ENCODE data around the gene PKDREJ. TPM values are rescaled to one million over a fixed set of nuclear protein-coding genes. Genes with fewer than 3 reads are reported as not detected.

The PKDREJ gene
- total RNA-seq, 1 donor from 2014 or later: not detected

DNA sequence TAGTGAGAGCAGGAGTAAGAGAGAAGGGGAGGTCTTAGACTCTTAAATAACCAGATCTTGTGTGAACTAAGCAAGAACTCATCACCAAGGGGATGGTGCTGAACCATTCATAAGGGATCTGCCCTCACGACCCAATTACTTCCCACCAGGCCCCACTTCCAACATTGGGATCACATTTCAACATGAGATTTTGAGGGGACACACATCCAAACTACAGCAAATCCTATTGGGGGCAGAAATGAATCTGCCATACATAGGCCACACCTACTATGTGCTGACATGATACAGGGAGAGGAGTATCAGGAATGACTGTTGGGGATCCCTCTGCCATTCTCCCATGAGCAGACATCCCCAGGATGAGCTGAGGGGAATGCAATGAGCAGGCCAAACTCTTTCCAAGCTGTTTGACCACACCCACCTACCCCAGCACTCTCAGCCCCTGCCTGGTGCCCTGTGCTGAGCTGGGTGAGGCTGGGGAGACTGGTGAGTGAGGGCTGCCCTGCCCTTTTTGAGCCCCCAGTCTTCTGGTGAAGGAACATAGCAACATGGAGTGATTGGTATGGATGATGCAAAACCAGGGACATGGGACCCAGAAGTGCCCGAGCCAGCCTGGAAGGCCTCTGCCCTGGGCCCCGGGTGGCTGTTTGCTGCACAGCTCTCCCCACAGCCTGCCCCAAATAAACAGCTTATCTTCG is 32.3 kb upstream of the PKDREJ start:
- no peak for DNase-seq (ENCODE audit: low read depth)
- Histone ChIP-seq H3K36me3 (ENCODE audit: control insufficient read depth, insufficient read depth, low read length) (no peaks in the 10 kb centered on the region), H3K4me3 (ENCODE audit: low read depth, low read length) (peak overlapping the region; percentile 68), H3K27me3 (ENCODE audit: control insufficient read depth, insufficient read depth, low read length) (no peaks in the 10 kb centered on the region)
- TF ChIP-seq, protein P1, sequence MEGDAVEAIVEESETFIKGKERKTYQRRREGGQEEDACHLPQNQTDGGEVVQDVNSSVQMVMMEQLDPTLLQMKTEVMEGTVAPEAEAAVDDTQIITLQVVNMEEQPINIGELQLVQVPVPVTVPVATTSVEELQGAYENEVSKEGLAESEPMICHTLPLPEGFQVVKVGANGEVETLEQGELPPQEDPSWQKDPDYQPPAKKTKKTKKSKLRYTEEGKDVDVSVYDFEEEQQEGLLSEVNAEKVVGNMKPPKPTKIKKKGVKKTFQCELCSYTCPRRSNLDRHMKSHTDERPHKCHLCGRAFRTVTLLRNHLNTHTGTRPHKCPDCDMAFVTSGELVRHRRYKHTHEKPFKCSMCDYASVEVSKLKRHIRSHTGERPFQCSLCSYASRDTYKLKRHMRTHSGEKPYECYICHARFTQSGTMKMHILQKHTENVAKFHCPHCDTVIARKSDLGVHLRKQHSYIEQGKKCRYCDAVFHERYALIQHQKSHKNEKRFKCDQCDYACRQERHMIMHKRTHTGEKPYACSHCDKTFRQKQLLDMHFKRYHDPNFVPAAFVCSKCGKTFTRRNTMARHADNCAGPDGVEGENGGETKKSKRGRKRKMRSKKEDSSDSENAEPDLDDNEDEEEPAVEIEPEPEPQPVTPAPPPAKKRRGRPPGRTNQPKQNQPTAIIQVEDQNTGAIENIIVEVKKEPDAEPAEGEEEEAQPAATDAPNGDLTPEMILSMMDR (IDR thresholded peaks at IDR 0.05; ENCODE audit: insufficient read depth, low read length, poor library complexity, severe bottlenecking): no peak

DNA sequence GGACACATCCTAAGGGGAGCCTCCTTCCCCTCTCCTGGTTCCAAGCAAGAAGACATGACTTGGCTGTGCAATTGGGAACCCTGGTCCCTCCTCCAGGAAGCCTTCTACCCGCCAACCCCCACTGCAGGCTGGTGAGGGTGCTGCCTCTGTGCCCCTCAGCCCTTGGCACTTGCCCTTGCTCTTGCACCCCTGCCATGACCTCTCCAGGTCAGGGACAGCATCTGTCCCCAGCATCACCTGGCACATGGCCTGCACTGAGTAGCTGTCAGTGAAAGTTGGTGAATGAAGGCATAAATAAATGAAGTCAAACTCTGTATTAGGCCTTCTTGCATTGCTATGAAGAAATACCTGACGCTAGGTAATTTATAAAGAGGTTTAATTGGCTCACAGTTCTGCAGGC is 31.6 kb upstream of the PKDREJ start:
- TF ChIP-seq, protein P1 (IDR thresholded peaks at IDR 0.05; ENCODE audit: insufficient read depth, low read length, poor library complexity, severe bottlenecking): no peak

DNA sequence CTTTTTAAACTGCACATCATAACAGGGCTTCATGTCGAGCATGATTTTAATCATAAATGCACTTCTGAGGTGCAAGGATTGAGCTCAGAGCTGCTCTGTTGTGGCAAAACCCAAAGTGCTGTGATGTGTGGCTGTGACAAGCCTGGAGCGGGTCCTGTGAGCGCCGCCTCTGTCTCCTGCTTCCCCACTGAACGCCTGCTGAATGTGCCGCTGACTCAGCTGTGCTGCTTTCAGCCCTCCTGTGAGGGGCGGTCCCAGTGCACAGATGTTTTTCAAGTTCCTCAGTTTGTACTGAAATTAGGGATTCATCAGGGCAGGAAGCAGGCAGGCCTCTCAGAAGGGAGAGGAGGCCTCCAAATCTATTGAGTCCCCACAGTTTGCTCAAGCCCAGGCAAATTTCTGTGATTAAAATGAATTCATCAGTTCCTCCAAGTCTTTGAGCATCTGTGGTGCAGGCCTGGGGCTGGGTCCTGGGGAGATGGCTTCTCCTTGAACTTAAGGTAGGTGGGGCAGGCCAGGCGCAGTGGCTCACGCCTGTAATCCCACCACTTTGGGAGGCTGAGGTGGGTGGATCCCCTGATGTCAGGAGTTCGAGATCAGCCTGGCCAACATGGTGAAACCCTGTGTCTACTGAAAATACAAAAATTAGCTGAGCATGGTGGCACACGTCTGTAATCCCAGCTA is 30.6 kb upstream of the PKDREJ start:
- TF ChIP-seq, protein P1 (IDR thresholded peaks at IDR 0.05; ENCODE audit: insufficient read depth, low read length, poor library complexity, severe bottlenecking): no peak
- H3K27me3 ChIP-seq (ENCODE audit: control insufficient read depth, insufficient read depth, low read length): no peaks in the 10 kb centered on the region
- H3K36me3 ChIP-seq (ENCODE audit: control insufficient read depth, insufficient read depth, low read length): no peaks in the 10 kb centered on the region
- no peak for DNase-seq (ENCODE audit: low read depth)
- H3K4me3 ChIP-seq (ENCODE audit: low read depth, low read length): no peak overlapping the region

More for the DNA sequence above, 31.6 kb upstream of the PKDREJ start:
- Histone ChIP-seq H3K36me3 (ENCODE audit: control insufficient read depth, insufficient read depth, low read length) (no peaks in the 10 kb centered on the region), H3K27me3 (ENCODE audit: control insufficient read depth, insufficient read depth, low read length) (no peaks in the 10 kb centered on the region), H3K4me3 (ENCODE audit: low read depth, low read length) (no peak overlapping the region)
- DNase-seq (ENCODE audit: low read depth): no peak

DNA sequence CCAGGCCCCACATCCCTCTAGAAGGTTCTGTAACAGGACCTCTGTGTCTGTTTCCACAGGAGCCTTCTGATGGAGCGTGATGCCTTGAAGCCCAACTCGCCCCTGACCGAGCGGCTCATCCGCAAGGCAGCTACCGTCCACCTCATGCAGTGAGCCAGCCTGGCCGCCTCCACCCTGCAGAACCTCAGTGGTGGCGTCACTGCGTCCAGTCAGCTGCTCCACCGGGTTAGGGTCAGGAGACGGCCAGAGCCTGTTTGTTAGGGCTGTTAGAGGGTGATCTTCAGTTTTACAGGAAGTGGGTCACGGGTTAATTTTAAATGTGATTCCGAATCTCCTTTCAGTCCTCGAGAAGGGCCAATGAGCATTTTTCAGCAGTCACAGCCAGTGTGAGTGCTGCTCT is 29.6 kb upstream of the PKDREJ start:
- H3K36me3 ChIP-seq (ENCODE audit: control insufficient read depth, insufficient read depth, low read length): no peaks in the 10 kb centered on the region
- TF ChIP-seq, protein P1 (IDR thresholded peaks at IDR 0.05; ENCODE audit: insufficient read depth, low read length, poor library complexity, severe bottlenecking): no peak

DNA sequence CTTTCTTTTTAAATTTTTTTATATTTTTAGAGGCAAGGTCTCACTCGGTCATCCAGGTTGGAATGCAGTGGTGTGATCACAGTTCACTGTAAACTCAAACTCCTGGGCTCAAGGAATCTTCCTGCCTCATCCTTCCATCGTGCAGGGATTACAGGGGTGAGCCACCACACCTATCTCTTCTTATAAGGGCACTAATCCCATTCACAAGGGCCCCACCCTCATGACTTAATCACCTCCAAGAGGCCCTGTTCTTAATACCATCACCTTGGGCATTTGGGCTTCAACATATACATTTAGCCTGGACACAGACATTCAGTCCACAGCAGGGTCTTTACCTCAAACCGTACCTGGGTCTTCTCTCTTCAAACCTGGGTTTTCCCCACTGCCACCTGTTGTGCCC is 29.0 kb upstream of the PKDREJ start:
- no peak for DNase-seq (ENCODE audit: low read depth)
- TF ChIP-seq, protein P1 (IDR thresholded peaks at IDR 0.05; ENCODE audit: insufficient read depth, low read length, poor library complexity, severe bottlenecking): no peak
- no peaks in the 10 kb centered on the region for H3K36me3 ChIP-seq (ENCODE audit: control insufficient read depth, insufficient read depth, low read length)

More for the DNA sequence above, 29.6 kb upstream of the PKDREJ start:
- no peak for DNase-seq (ENCODE audit: low read depth)
- H3K27me3 ChIP-seq (ENCODE audit: control insufficient read depth, insufficient read depth, low read length): no peaks in the 10 kb centered on the region
- no peak overlapping the region for H3K4me3 ChIP-seq (ENCODE audit: low read depth, low read length)

More for the DNA sequence above, 29.0 kb upstream of the PKDREJ start:
- H3K4me3 ChIP-seq (ENCODE audit: low read depth, low read length): no peak overlapping the region
- no peaks in the 10 kb centered on the region for H3K27me3 ChIP-seq (ENCODE audit: control insufficient read depth, insufficient read depth, low read length)

All from kidney epithelial cell (primary cell).